Stimulated activated memory B cell treated with anti-CD40 and anti-IgM and Interleukin-4, amounts not matched to agents 10 μg/mL and 1 μg/mL and 100 μg/mL, for 72 hours (primary cell): ENCODE measurements around the gene GBE1.

Source experiments
- ATAC-seq: fragments of 150-1000 bp; cut with Tn5 transposase; 2 replicates; pipeline ENCODE4 v1.10.0; 2021
- H3K27ac Mint-ChIP-seq: one replicate; pipeline ENCODE4 v1.8.0; 2022; ENCODE audit warnings: mild to moderate bottlenecking, mixed read lengths
- H3K27me3 Mint-ChIP-seq: one replicate; pipeline ENCODE4 v1.8.0; 2022; ENCODE audit warnings: mixed read lengths
- H3K36me3 Mint-ChIP-seq: one replicate; pipeline ENCODE4 v1.8.0; 2022; ENCODE audit warnings: mixed read lengths
- H3K4me1 Mint-ChIP-seq: one replicate; pipeline ENCODE4 v1.8.0; 2022; ENCODE audit warnings: mixed read lengths
- H3K4me3 Mint-ChIP-seq: one replicate; pipeline ENCODE4 v1.8.0; 2022; ENCODE audit warnings: mild to moderate bottlenecking, moderate library complexity, mixed read lengths
- H3K9me3 Mint-ChIP-seq: one replicate; pipeline ENCODE4 v1.8.0; 2022; ENCODE audit warnings: mixed read lengths

The GBE1 gene

GRCh38 chr3:81476692-81477091 lies 284.8 kb downstream of the GBE1 start:
- no peak overlapping the region for H3K4me3 Mint-ChIP-seq
- no peaks in the 10 kb centered on the region for H3K4me1 Mint-ChIP-seq
- H3K27ac Mint-ChIP-seq = no peak overlapping the region

GRCh38 chr3:81472600-81473362 lies 288.7 kb downstream of the GBE1 start:
- Mint-ChIP-seq H3K27ac (no peak overlapping the region), H3K27me3 (peaks cover 11% of the 10 kb centered on the region), H3K36me3 (no peaks in the 10 kb centered on the region), H3K9me3 (no peaks in the 10 kb centered on the region), H3K4me3 (no peak overlapping the region), H3K4me1 (no peaks in the 10 kb centered on the region)
- ATAC-seq = no peak

More at GRCh38 chr3:81476692-81477091, 284.8 kb downstream of the GBE1 start:
- Mint-ChIP-seq H3K27me3 (peaks cover 11% of the 10 kb centered on the region), H3K36me3 (no peaks in the 10 kb centered on the region), H3K9me3 (no peaks in the 10 kb centered on the region)
- ATAC-seq = no peak

- H3K36me3 Mint-ChIP-seq = no peaks in the 10 kb centered on the region
- no peaks in the 10 kb centered on the region for H3K4me1 Mint-ChIP-seq
- no peak overlapping the region for H3K27ac Mint-ChIP-seq
- peaks cover 11% of the 10 kb centered on the region for H3K27me3 Mint-ChIP-seq
- no peak for ATAC-seq
- no peak overlapping the region for H3K4me3 Mint-ChIP-seq
- H3K9me3 Mint-ChIP-seq = no peaks in the 10 kb centered on the region
Measured at GRCh38 chr3:81470524-81471278, 290.7 kb downstream of the GBE1 start.

GRCh38 chr3:81468391-81468790 lies 293.1 kb downstream of the GBE1 start:
- no peak overlapping the region for H3K4me3 Mint-ChIP-seq
- H3K36me3 Mint-ChIP-seq = no peaks in the 10 kb centered on the region
- ATAC-seq = no peak
- no peak overlapping the region for H3K27ac Mint-ChIP-seq
- H3K27me3 Mint-ChIP-seq = no peaks in the 10 kb centered on the region
- H3K9me3 Mint-ChIP-seq = no peaks in the 10 kb centered on the region
- H3K4me1 Mint-ChIP-seq = no peaks in the 10 kb centered on the region

GRCh38 chr3:81466201-81466560 lies 295.3 kb downstream of the GBE1 start:
- Mint-ChIP-seq H3K4me1 (no peaks in the 10 kb centered on the region), H3K27ac (no peak overlapping the region), H3K27me3 (no peaks in the 10 kb centered on the region), H3K9me3 (no peaks in the 10 kb centered on the region), H3K36me3 (no peaks in the 10 kb centered on the region), H3K4me3 (no peak overlapping the region)
- ATAC-seq = no peak

GRCh38 chr3:81465510-81466200 lies 295.8 kb downstream of the GBE1 start:
- no peaks in the 10 kb centered on the region for H3K36me3 Mint-ChIP-seq
- H3K27me3 Mint-ChIP-seq = no peaks in the 10 kb centered on the region
- no peak overlapping the region for H3K4me3 Mint-ChIP-seq
- no peak overlapping the region for H3K27ac Mint-ChIP-seq
- ATAC-seq = no peak
- no peaks in the 10 kb centered on the region for H3K9me3 Mint-ChIP-seq
- no peaks in the 10 kb centered on the region for H3K4me1 Mint-ChIP-seq

- no peak overlapping the region for H3K4me3 Mint-ChIP-seq
- no peak for ATAC-seq
- H3K27ac Mint-ChIP-seq = no peak overlapping the region
- H3K9me3 Mint-ChIP-seq = no peaks in the 10 kb centered on the region
- no peaks in the 10 kb centered on the region for H3K4me1 Mint-ChIP-seq
- no peaks in the 10 kb centered on the region for H3K36me3 Mint-ChIP-seq
- H3K27me3 Mint-ChIP-seq = no peaks in the 10 kb centered on the region
Measured at GRCh38 chr3:81463781-81464180, 297.7 kb downstream of the GBE1 start.

- no peak for ATAC-seq
- no peak overlapping the region for H3K27ac Mint-ChIP-seq
Measured at GRCh38 chr3:81462921-81463320, 298.5 kb downstream of the GBE1 start.

GRCh38 chr3:81459733-81460132 lies 301.7 kb downstream of the GBE1 start:
- Mint-ChIP-seq H3K27ac (no peak overlapping the region), H3K36me3 (no peaks in the 10 kb centered on the region), H3K4me3 (no peak overlapping the region), H3K9me3 (no peaks in the 10 kb centered on the region), H3K4me1 (no peaks in the 10 kb centered on the region), H3K27me3 (no peaks in the 10 kb centered on the region)
- ATAC-seq = no peak

More at GRCh38 chr3:81462921-81463320, 298.5 kb downstream of the GBE1 start:
- H3K9me3 Mint-ChIP-seq = no peaks in the 10 kb centered on the region
- H3K36me3 Mint-ChIP-seq = no peaks in the 10 kb centered on the region
- no peak overlapping the region for H3K4me3 Mint-ChIP-seq
- H3K4me1 Mint-ChIP-seq = no peaks in the 10 kb centered on the region
- H3K27me3 Mint-ChIP-seq = no peaks in the 10 kb centered on the region

- Mint-ChIP-seq H3K36me3 (no peaks in the 10 kb centered on the region), H3K4me3 (no peak overlapping the region), H3K27ac (no peak overlapping the region), H3K9me3 (no peaks in the 10 kb centered on the region), H3K4me1 (no peaks in the 10 kb centered on the region), H3K27me3 (peaks cover 9% of the 10 kb centered on the region)
- no peak for ATAC-seq
Measured at GRCh38 chr3:81452418-81452817, 309.0 kb downstream of the GBE1 start.

- Mint-ChIP-seq H3K4me3 (no peak overlapping the region), H3K4me1 (no peaks in the 10 kb centered on the region), H3K9me3 (no peaks in the 10 kb centered on the region), H3K27me3 (peaks cover 9% of the 10 kb centered on the region), H3K27ac (no peak overlapping the region), H3K36me3 (no peaks in the 10 kb centered on the region)
- ATAC-seq = no peak
Measured at GRCh38 chr3:81451611-81452010, 309.8 kb downstream of the GBE1 start.

GRCh38 chr3:81451140-81451539 lies 310.3 kb downstream of the GBE1 start:
- Mint-ChIP-seq H3K36me3 (no peaks in the 10 kb centered on the region), H3K4me3 (no peak overlapping the region), H3K27ac (no peak overlapping the region), H3K9me3 (no peaks in the 10 kb centered on the region), H3K4me1 (no peaks in the 10 kb centered on the region), H3K27me3 (peaks cover 9% of the 10 kb centered on the region)
- ATAC-seq = no peak

- H3K27me3 Mint-ChIP-seq = peaks cover 9% of the 10 kb centered on the region
- no peak overlapping the region for H3K27ac Mint-ChIP-seq
Measured at GRCh38 chr3:81446806-81447205, 314.6 kb downstream of the GBE1 start.

GRCh38 chr3:81445712-81446111 lies 315.7 kb downstream of the GBE1 start:
- Mint-ChIP-seq H3K36me3 (no peaks in the 10 kb centered on the region), H3K4me3 (no peak overlapping the region), H3K27me3 (peaks cover 9% of the 10 kb centered on the region), H3K9me3 (no peaks in the 10 kb centered on the region), H3K4me1 (no peaks in the 10 kb centered on the region), H3K27ac (no peak overlapping the region)
- ATAC-seq = no peak

More at GRCh38 chr3:81446806-81447205, 314.6 kb downstream of the GBE1 start:
- no peak for ATAC-seq
- no peaks in the 10 kb centered on the region for H3K36me3 Mint-ChIP-seq
- no peaks in the 10 kb centered on the region for H3K4me1 Mint-ChIP-seq
- H3K9me3 Mint-ChIP-seq = no peaks in the 10 kb centered on the region
- H3K4me3 Mint-ChIP-seq = no peak overlapping the region

- no peaks in the 10 kb centered on the region for H3K9me3 Mint-ChIP-seq
- no peaks in the 10 kb centered on the region for H3K4me1 Mint-ChIP-seq
- no peak for ATAC-seq
- peaks cover 9% of the 10 kb centered on the region for H3K27me3 Mint-ChIP-seq
- H3K4me3 Mint-ChIP-seq = no peak overlapping the region
- H3K36me3 Mint-ChIP-seq = no peaks in the 10 kb centered on the region
- H3K27ac Mint-ChIP-seq = no peak overlapping the region
Measured at GRCh38 chr3:81444817-81445460, 316.5 kb downstream of the GBE1 start.
